Keratinocyte (primary cell): ENCODE measurements around the gene MAD1L1. TPM values are rescaled to one million over a fixed set of nuclear protein-coding genes. Genes with fewer than 3 reads are reported as not detected.

ENCODE experiments used
- DNase-seq: peaks from one replicate; pipeline ENCODE4 v3.0.0-alpha.2; 2011; ENCODE audit warnings: low read depth, missing footprints, low spot score
- FAIRE-seq: peaks from 2 replicates; lab custom pipeline; 2011; peaks lifted over from hg19 to GRCh38; lab: Jason Lieb, UNC
- H2AFZ ChIP-seq: 2 replicates; pipeline ENCODE4 v1.6.0; 2012; ENCODE audit warnings: low read length, control low read depth, inconsistent platforms; ENCODE audit not compliant: control insufficient read depth
- H3K27ac ChIP-seq: 2 replicates; pipeline ENCODE4 v1.5.1; 2011; ENCODE audit warnings: low read length; ENCODE audit not compliant: control insufficient read depth, insufficient read depth
- H3K27me3 ChIP-seq: 3 replicates; pipeline ENCODE4 v1.6.0; 2011; ENCODE audit warnings: low read length; ENCODE audit not compliant: control insufficient read depth, insufficient read depth; ENCODE audit errors: extremely low read depth
- H3K36me3 ChIP-seq, 2 experiments: 2 replicates in 1 of 2; 3 replicates in 1 of 2; pipeline ENCODE4 v1.5.1; 2011; ENCODE audit warnings: low read length in 2 of 2, mild to moderate bottlenecking in 1 of 2; ENCODE audit not compliant: control insufficient read depth in 2 of 2, insufficient read depth in 2 of 2; ENCODE audit errors: extremely low read depth in 1 of 2
- H3K4me1 ChIP-seq: 3 replicates; pipeline ENCODE4 v1.5.1; 2011; ENCODE audit warnings: low read length; ENCODE audit not compliant: control insufficient read depth, insufficient read depth; ENCODE audit errors: extremely low read depth
- H3K4me2 ChIP-seq: 3 replicates; pipeline ENCODE4 v1.6.0; 2011; ENCODE audit warnings: low read depth, low read length; ENCODE audit not compliant: control insufficient read depth, insufficient read depth; ENCODE audit errors: extremely low read depth
- H3K4me3 ChIP-seq, 3 experiments: fragments of 200-600 bp in 1 of 3; sonication (generic) in 1 of 3; 2 replicates in 2 of 3; 3 replicates in 1 of 3; pipeline ENCODE4 v1.5.1; 2011 to 2016; ENCODE audit warnings: low read length in 3 of 3, mild to moderate bottlenecking in 3 of 3, control low read depth in 2 of 3, inconsistent platforms in 1 of 3, low read depth in 1 of 3, mixed read lengths in 1 of 3, mixed run types in 1 of 3, moderate library complexity in 1 of 3; ENCODE audit not compliant: control insufficient read depth in 2 of 3, insufficient read depth in 2 of 3; ENCODE audit errors: extremely low read depth in 1 of 3
- H3K79me2 ChIP-seq: 2 replicates; pipeline ENCODE4 v1.6.0; 2012; ENCODE audit warnings: low read length; ENCODE audit not compliant: control insufficient read depth, insufficient read depth
- H3K9ac ChIP-seq: 3 replicates; pipeline ENCODE4 v1.6.0; 2011; ENCODE audit warnings: low read length; ENCODE audit not compliant: control insufficient read depth, insufficient read depth; ENCODE audit errors: extremely low read depth
- H3K9me1 ChIP-seq: 3 replicates; pipeline ENCODE4 v1.6.0; 2011; ENCODE audit warnings: low read length; ENCODE audit not compliant: control insufficient read depth, insufficient read depth; ENCODE audit errors: extremely low read depth
- H3K9me3 ChIP-seq: 2 replicates; pipeline ENCODE4 v1.5.1; 2012; ENCODE audit warnings: low read depth, low read length; ENCODE audit not compliant: control insufficient read depth
- H4K20me1 ChIP-seq: 3 replicates; pipeline ENCODE4 v1.6.0; 2011; ENCODE audit warnings: low read length; ENCODE audit not compliant: control insufficient read depth, insufficient read depth; ENCODE audit errors: extremely low read depth
- CTCF ChIP-seq, 3 experiments: IDR thresholded peaks in 1 of 3; conservative IDR thresholded peaks in 1 of 3; optimal IDR thresholded peaks in 1 of 3; 2 replicates in 2 of 3; 3 replicates in 1 of 3; pipeline versions ENCODE3 to v1.5.1; 2011; ENCODE audit warnings: low read length in 3 of 3, mild to moderate bottlenecking in 3 of 3, moderate library complexity in 2 of 3, control low read depth in 1 of 3, inconsistent platforms in 1 of 3; ENCODE audit not compliant: insufficient read depth in 2 of 3; ENCODE audit errors: extremely low read depth in 1 of 3
- EZH2 ChIP-seq: IDR thresholded peaks from one replicate; pipeline ENCODE4 v1.6.1; 2012; ENCODE audit warnings: inconsistent platforms, mild to moderate bottlenecking, low read length, moderate library complexity
- dilution Hi-C: fragments of 300-500 bp; cut with MboI; formaldehyde crosslinking; loops from one replicate; pipeline ENCODE4 v1.7.0; 2020; ENCODE audit warnings: low sequenced_read_pairs; ENCODE audit not compliant: extremely low pct_ligation_motif_present
- polyA plus RNA-seq, 5 experiments: library from polyadenylated mRNA; depleted of rRNA in 3 of 5; stranded (reverse) in 3 of 5; stranded (forward) in 1 of 5; unstranded in 1 of 5; fragments of >200 nt; gene quantifications; 1 replicate in 1 of 5; 2 replicates in 3 of 5; 3 replicates in 1 of 5; pipeline versions ENCODE4 v1.2.1 to v1.2.3, GENCODE V29; 2011 to 2012; ENCODE audit warnings: missing spikeins in 2 of 5, low read depth in 1 of 5, low replicate concordance in 1 of 5

Gene MAD1L1
- polyA plus RNA-seq, 1 donor (not counting 4 experiments of a cell fraction or from before 2014, with no cell fraction given), result 18.0 TPM

- Histone ChIP-seq H3K4me2 (no peak overlapping the region), H3K9me1 (no peaks in the 10 kb centered on the region), H3K79me2 (no peaks in the 10 kb centered on the region), H3K36me3 (peaks cover 4 to 7% of the 10 kb centered on the region in 2 experiments), H3K4me1 (peaks cover 11% of the 10 kb centered on the region), H4K20me1 (no peaks in the 10 kb centered on the region), H2AFZ (no peak overlapping the region), H3K27ac (no peak overlapping the region), H3K4me3 (no peak overlapping the region), H3K9ac (no peak overlapping the region), H3K27me3 (no peaks in the 10 kb centered on the region), H3K9me3 (no peaks in the 10 kb centered on the region)
- FAIRE-seq (no peak), DNase-seq (no peak)
- dilution Hi-C loops, result no loop called here
- TF ChIP-seq CTCF (optimal IDR thresholded peaks at IDR 0.05 in 1 of 3, IDR thresholded peaks at IDR 0.05 in 1 of 3, conservative IDR thresholded peaks at IDR 0.05 in 1 of 3; ENCODE audit: extremely low read depth in 1 of 3, insufficient read depth in 2 of 3, low read length in 3 of 3), result no peak
- no peak for TF ChIP-seq EZH2
These were observed 35.1 kb downstream of the MAD1L1 start for GRCh38 chr7:2197436-2198155.

DNA sequence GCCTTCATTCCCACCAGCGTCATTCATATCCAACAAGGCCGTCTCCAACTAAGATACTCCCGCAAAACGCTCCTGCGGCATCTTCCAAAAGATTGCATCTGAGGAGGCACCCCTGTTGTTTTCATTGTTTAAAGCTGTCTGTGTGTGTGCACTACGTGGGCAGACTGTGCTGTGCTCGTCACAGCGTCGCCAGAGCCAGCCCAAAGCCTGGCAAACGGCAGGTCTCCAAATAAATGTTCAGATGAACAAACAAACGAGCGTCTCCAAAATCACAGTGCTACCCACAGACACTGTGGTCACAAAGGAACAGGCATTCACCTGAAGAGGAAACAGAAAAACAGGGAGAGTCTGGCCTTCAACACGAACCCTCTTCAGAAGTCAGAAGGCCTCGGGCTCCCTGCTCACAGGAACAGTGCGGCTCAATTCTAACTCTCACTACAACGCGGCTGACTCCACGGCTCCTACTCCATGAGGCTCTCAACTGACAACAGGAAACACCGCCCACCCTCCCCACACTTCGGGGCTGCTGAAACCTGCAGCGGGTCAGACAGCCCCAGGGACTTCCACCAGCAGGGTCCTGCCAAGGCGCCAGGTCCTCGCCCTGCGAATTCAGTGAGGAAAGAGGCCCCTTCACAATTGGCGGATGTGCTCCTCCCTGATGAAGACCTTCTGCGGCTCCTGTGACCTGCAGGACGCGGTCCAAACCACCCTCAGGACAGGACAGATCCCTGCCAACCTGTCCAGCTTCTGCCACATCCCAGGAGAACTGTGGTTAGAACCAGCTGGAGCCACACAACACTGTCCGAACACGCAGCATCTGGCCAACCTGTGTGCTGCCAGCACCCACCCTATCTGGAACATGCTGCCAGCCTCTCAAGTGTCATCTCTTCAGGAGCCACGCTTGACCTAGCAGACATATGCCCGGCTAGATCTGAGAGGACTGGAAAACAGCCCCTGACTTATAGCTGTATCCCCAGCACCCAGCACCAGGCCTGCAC lies 36.1 kb downstream of the MAD1L1 start:
- no peaks in the 10 kb centered on the region for H3K9me1 ChIP-seq
- H3K79me2 ChIP-seq, result no peaks in the 10 kb centered on the region
- FAIRE-seq (no peak), DNase-seq (no peak)
- H3K4me3 ChIP-seq, result no peak overlapping the region
- dilution Hi-C loops, result no loop called here
- no peak overlapping the region for H2AFZ ChIP-seq
- no peak overlapping the region for H3K27ac ChIP-seq
- H3K36me3 ChIP-seq, result peaks cover 2 to 7% of the 10 kb centered on the region in 2 experiments
- TF ChIP-seq EZH2, result no peak
- TF ChIP-seq CTCF (optimal IDR thresholded peaks at IDR 0.05 in 1 of 3, IDR thresholded peaks at IDR 0.05 in 1 of 3, conservative IDR thresholded peaks at IDR 0.05 in 1 of 3; ENCODE audit: extremely low read depth in 1 of 3, insufficient read depth in 2 of 3, low read length in 3 of 3), result no peak
- H3K9me3 ChIP-seq, result no peaks in the 10 kb centered on the region
- H3K9ac ChIP-seq, result no peak overlapping the region
- H4K20me1 ChIP-seq, result no peaks in the 10 kb centered on the region
- H3K4me2 ChIP-seq, result no peak overlapping the region
- H3K4me1 ChIP-seq, result peaks cover 11% of the 10 kb centered on the region
- H3K27me3 ChIP-seq, result no peaks in the 10 kb centered on the region
